ENCODE measurements around the gene EGFR. TPM values are rescaled to one million over a fixed set of nuclear protein-coding genes. Genes with fewer than 3 reads are reported as not detected.

The EGFR gene
- total and polyA plus RNA-seq, 2 donors (not counting 3 experiments of a cell fraction or from before 2014, with no cell fraction given): 1.5 to 4.1 TPM

- Histone ChIP-seq H3K4me2 (ENCODE audit: insufficient read depth, low read length) (no peak overlapping the region), H3K27ac (ENCODE audit: insufficient read depth, low read depth, low read length) (no peak overlapping the region), H3K4me3 (replicated peaks in 1 of 3; ENCODE audit: insufficient read depth in 1 of 3, low read depth in 1 of 3, low read length in 3 of 3) (no peak overlapping the region), H3K79me2 (ENCODE audit: control insufficient read depth, insufficient read depth, low read length) (no peaks in the 10 kb centered on the region), H3K27me3 (ENCODE audit: control insufficient read depth in 2 of 2, insufficient read depth in 2 of 2, low read length in 2 of 2) (peaks cover 19 to 43% of the 10 kb centered on the region in 2 experiments), H2AFZ (ENCODE audit: low read depth, low read length) (no peak overlapping the region), H3K9me3 (replicated peaks; ENCODE audit: control insufficient read depth, insufficient read depth, low read length) (no peaks in the 10 kb centered on the region), H4K20me1 (replicated peaks; ENCODE audit: control insufficient read depth, extremely low read depth, insufficient read depth, low read length) (no peaks in the 10 kb centered on the region), H3K4me1 (ENCODE audit: control insufficient read depth, extremely low read depth, insufficient read depth, low read length) (peaks cover 10% of the 10 kb centered on the region), H3K9ac (replicated peaks; ENCODE audit: extremely low read depth, insufficient read depth, low read length) (no peak overlapping the region), H3K36me3 (ENCODE audit: control insufficient read depth in 2 of 2, extremely low read depth in 1 of 2, insufficient read depth in 2 of 2, low read length in 2 of 2) (no peaks in the 10 kb centered on the region), H3K9me1 (replicated peaks; ENCODE audit: control insufficient read depth, extremely low read depth, insufficient read depth, low read length) (no peaks in the 10 kb centered on the region)
- DNase-seq (ENCODE audit: low read depth, low spot score) (no peak), FAIRE-seq (no peak)
- dilution Hi-C loops (cut with MboI; ENCODE audit: extremely low pct_ligation_motif_present, low sequenced_read_pairs): no loop called here
- CTCF ChIA-PET: interaction anchor here (1.0 to 3.2 kb wide), 4 partner anchors 19 to 243 kb away, joined by 4 to 15 read pairs (median 7); no protein-coding TSS in a partner anchor
- intact Hi-C loops (cut with micrococcal nuclease): loop anchor here (10.0 kb wide), 1 partner anchor 231 kb away; no protein-coding TSS in a partner anchor
- BruUV-seq (replicated peaks): no TSS peak
- no peak for TF ChIP-seq GATA2 (IDR thresholded peaks at IDR 0.05; ENCODE audit: insufficient read depth, insufficient read length, low read depth, low read length)
- TF ChIP-seq, protein P1, sequence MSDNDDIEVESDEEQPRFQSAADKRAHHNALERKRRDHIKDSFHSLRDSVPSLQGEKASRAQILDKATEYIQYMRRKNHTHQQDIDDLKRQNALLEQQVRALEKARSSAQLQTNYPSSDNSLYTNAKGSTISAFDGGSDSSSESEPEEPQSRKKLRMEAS (IDR thresholded peaks at IDR 0.05; ENCODE audit: insufficient read depth, insufficient read length): no peak
- no peak for TF ChIP-seq CTCF (IDR thresholded peaks at IDR 0.05; ENCODE audit: extremely low read depth in 1 of 2, insufficient read depth in 1 of 2, low read depth in 1 of 2, low read length in 2 of 2)
- no peak for TF ChIP-seq POLR2AphosphoS5 (IDR thresholded peaks at IDR 0.05; ENCODE audit: insufficient read depth, low read depth, low read length)
- TF ChIP-seq POLR2A (IDR thresholded peaks at IDR 0.05; ENCODE audit: low read depth, low read length): no peak
- TF ChIP-seq MYC (IDR thresholded peaks at IDR 0.05; ENCODE audit: low read depth, low read length): no peak
- no peak for TF ChIP-seq JUN (IDR thresholded peaks at IDR 0.05; ENCODE audit: borderline replicate concordance, insufficient read depth, insufficient read length, low read depth)
- TF ChIP-seq FOS (IDR thresholded peaks at IDR 0.05; ENCODE audit: borderline replicate concordance, insufficient read depth, low read length): no peak
- no peak for TF ChIP-seq EZH2 (IDR thresholded peaks at IDR 0.05; ENCODE audit: borderline replicate concordance, low read depth, low read length, severe bottlenecking)
- POLR2A ChIA-PET: no interaction called here
These were observed 2.6 kb upstream of the EGFR start for GRCh38 chr7:55016061-55016745.

Measured in endothelial cell of umbilical vein (primary cell).